Right lobe of liver (tissue), 6 donors: ENCODE results near the gene RASGRF2. TPM values are rescaled to one million over a fixed set of nuclear protein-coding genes. Genes with fewer than 3 reads are reported as not detected.

Experiments
- ATAC-seq, 4 donors: fragments of 200-7000 bp; cut with Tn5 transposase; one replicate each; pipeline ENCODE4 v1.9.1; 2020; ENCODE audit warnings: mild to moderate bottlenecking in 4 of 4, moderate library complexity in 4 of 4
- DNase-seq, 3 donors: peaks; one replicate each; pipeline ENCODE4 v3.0.0-alpha.2; 2020
- H3K27ac ChIP-seq, 3 donors: fragments of 200-600 bp; one replicate each; pipeline ENCODE4 v1.8.0; 2022
- H3K27me3 ChIP-seq, 2 donors: fragments of 200-600 bp; one replicate each; pipeline ENCODE4 v1.8.0; 2022
- H3K36me3 ChIP-seq, 4 donors: fragments of 200-600 bp; sonication (generic) in 1 of 4; one replicate each; pipeline versions ENCODE4 v1.5.1 to v1.8.0; 2017 to 2022; ENCODE audit warnings: control low read depth in 1 of 4
- H3K4me1 ChIP-seq, 4 donors: fragments of 200-600 bp; sonication (generic) in 1 of 4; one replicate each; pipeline versions ENCODE4 v1.5.1 to v1.8.0; 2017 to 2022; ENCODE audit warnings: control low read depth in 1 of 4
- H3K4me3 ChIP-seq, 3 donors: fragments of 200-600 bp; one replicate each; pipeline ENCODE4 v1.8.0; 2022
- H3K9me3 ChIP-seq, 4 donors: fragments of 200-600 bp; sonication (generic) in 1 of 4; one replicate each; pipeline versions ENCODE4 v1.5.1 to v1.8.0; 2017 to 2022; ENCODE audit warnings: control low read depth in 1 of 4
- POLR2A ChIP-seq: fragments of 450-650 bp; IDR thresholded peaks from one replicate; pipeline ENCODE4 v1.6.1; 2017; ENCODE audit warnings: antibody characterized with exemption, mild to moderate bottlenecking
- WGBS: methylation state at CpG from one replicate; pipeline ENCODE4 v1.1.6; 2018; ENCODE audit warnings: low coverage, low lambda C conversion rate; ENCODE audit not compliant: insufficient coverage; ENCODE audit errors: missing lambda C conversion rate; 5-methylcytosine and 5-hydroxymethylcytosine counted together
- intact Hi-C, 2 donors: fragments of 100-400 bp; cut with DNase I; formaldehyde crosslinking; loops; one replicate each; pipeline versions ENCODE4 v1.11.2 to v1.14.1; 2022
- total RNA-seq, 6 experiments: library from RNA; depleted of rRNA in 2 of 6; stranded (reverse); fragments of >200 nt in 2 of 6; fragmentation: NEBNext Ultra II Directional in 3 of 6; extraction: Animal tissue kit (Norgen Biotek cat#: 25700) in 3 of 6; gene quantifications; one replicate each; pipeline versions ENCODE4 v1.1.0 to v1.2.4, GENCODE V29; 2016 to 2023
- TF ChIP-seq, protein P1 (sequence below), 4 donors: fragments of 200-600 bp in 3 of 4; fragments of 450-650 bp in 1 of 4; IDR thresholded peaks; one replicate each; pipeline versions ENCODE4 v1.5.1 to v1.8.0; 2016 to 2022; ENCODE audit warnings: antibody characterized with exemption in 4 of 4, mild to moderate bottlenecking in 2 of 4
- donor health status: DM: no; HTN: yes; CAD: no.
- donor health status: DM: no; HTN: no; CAD: no.
- donor health status: DM: no; HTN: no; CAD: no.
- donor health status: DM: no; HTN: yes; CAD: no.
- donor health status: DM: no; HTN: yes; CAD: no.

The RASGRF2 gene
- total RNA-seq, 6 experiments from 2014 or later: 0.20 to 0.61 (median 0.36) TPM

DNA sequence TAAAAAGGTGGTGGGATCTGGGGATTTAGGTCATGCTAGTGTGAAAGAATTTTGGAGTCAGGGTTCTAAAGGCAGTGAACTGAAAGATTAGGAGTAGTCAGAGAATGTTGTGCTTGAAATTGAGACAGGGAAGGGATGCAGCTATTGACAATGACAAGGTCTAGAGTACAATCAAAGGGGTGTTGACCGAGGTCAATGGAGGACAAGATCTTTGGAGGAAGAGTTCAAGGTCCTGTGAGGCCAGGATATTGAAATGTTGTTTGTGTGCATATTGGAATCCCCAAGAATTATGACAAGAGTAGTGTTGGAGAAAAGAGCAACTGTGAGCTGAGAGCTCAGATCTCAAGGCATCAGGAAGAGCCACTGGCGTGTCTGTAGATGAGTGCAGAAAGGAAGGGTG lies 116.9 kb downstream of the RASGRF2 start:
- Histone ChIP-seq H3K4me3 (no peak overlapping the region), H3K4me1 (no peaks in the 10 kb centered on the region), H3K27me3 (no peaks in the 10 kb centered on the region), H3K27ac (no peak overlapping the region), H3K9me3 (peaks cover 0 to 10% (median 0%) of the 10 kb centered on the region in 4 donors), H3K36me3 (no peaks in the 10 kb centered on the region)
- WGBS: 67% methylated on average over 2 of the region's 2 CpGs
- TF ChIP-seq, protein P1, sequence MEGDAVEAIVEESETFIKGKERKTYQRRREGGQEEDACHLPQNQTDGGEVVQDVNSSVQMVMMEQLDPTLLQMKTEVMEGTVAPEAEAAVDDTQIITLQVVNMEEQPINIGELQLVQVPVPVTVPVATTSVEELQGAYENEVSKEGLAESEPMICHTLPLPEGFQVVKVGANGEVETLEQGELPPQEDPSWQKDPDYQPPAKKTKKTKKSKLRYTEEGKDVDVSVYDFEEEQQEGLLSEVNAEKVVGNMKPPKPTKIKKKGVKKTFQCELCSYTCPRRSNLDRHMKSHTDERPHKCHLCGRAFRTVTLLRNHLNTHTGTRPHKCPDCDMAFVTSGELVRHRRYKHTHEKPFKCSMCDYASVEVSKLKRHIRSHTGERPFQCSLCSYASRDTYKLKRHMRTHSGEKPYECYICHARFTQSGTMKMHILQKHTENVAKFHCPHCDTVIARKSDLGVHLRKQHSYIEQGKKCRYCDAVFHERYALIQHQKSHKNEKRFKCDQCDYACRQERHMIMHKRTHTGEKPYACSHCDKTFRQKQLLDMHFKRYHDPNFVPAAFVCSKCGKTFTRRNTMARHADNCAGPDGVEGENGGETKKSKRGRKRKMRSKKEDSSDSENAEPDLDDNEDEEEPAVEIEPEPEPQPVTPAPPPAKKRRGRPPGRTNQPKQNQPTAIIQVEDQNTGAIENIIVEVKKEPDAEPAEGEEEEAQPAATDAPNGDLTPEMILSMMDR (IDR thresholded peaks at IDR 0.05): no peak
- TF ChIP-seq POLR2A: no peak
- intact Hi-C loops: no loop called here
- ATAC-seq: no peak
- DNase-seq: no peak

DNA sequence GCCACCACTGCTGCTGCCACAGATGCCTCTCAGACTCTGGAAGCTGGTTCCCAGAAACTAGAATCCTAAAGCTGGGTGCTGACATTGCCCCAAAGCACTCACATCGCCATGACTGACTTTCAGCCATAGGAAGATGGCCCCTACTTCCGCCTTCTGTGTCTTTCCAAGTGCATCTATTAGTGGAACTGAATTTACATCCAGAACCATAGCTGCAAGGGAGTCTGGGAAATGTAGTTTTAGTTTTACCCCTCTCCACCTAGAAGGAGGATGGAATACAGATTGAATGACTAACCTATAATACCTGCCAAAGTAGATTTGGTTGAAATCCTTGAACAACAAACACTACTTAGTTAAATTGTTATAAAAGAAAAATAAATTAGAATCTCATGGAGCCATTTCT lies 118.8 kb downstream of the RASGRF2 start:
- Histone ChIP-seq H3K36me3 (no peaks in the 10 kb centered on the region), H3K27ac (no peak overlapping the region), H3K4me1 (no peaks in the 10 kb centered on the region), H3K4me3 (no peak overlapping the region), H3K9me3 (peaks cover 0 to 10% (median 0%) of the 10 kb centered on the region in 4 donors), H3K27me3 (no peaks in the 10 kb centered on the region)
- WGBS: no CpG with 5 or more reads among the region's 2 CpGs
- intact Hi-C loops: no loop called here
- no peak for DNase-seq
- ATAC-seq: no peak
- no peak for TF ChIP-seq POLR2A
- TF ChIP-seq, protein P1 (IDR thresholded peaks at IDR 0.05): no peak

DNA sequence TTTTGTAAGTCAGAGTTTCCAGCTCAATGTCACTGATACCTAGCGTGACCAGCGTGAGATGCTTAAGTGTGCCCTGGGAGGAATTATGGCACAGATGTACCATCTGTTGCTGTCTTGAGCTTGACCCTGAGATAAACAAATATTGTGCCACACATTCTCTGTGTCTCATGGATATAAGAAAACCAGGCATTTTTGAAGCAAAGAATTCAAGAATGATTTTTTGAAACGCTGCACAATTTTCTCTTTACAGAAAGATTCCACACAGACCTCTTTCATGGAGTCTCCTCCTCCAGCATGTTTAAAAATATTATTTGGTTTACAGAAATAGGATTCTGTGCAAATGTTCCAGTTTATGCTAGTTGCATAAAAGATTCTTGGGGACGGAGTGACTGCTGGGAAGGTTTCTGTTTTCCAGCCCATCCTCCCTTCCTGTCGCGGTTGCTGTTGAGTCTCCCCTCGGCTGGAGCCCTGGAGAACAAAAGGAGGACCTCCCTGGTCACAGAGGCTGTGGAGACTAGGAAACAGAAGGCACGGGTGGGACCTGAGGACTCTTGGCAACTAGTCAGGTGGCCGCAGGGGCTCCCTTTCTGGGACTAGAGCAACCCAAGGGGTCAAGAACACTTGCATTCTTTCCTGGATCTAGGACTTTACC lies 120.8 kb downstream of the RASGRF2 start:
- H3K27ac ChIP-seq: no peak overlapping the region
- H3K4me1 ChIP-seq: no peaks in the 10 kb centered on the region
- no peaks in the 10 kb centered on the region for H3K27me3 ChIP-seq
- peaks cover 0 to 10% (median 0%) of the 10 kb centered on the region in 4 donors for H3K9me3 ChIP-seq
- 73% methylated on average over 5 of the region's 9 CpGs for WGBS
- no peak for DNase-seq
- H3K4me3 ChIP-seq: no peak overlapping the region
- TF ChIP-seq, protein P1 (IDR thresholded peaks at IDR 0.05): no peak
- no peak for TF ChIP-seq POLR2A
- no peak for ATAC-seq
- no peaks in the 10 kb centered on the region for H3K36me3 ChIP-seq
- intact Hi-C loops: no loop called here

DNA sequence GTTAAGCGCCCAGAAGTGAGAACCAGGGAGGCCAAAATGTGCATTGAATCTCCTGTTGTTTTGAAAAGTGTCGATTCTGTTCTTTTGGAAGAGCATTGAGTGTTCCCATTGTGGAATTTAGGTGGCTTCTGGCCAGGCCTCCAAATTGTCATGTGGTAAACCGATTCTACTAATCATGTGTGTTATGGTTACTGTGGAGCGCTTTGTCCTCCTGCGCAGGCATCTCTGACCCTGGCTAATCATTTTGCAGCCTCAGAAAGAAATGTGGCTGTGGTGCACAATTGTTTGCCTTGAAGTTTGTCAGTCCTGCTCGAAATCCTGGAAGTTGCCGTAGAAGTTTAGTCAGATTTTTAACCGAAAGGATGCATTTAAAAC lies 121.3 kb downstream of the RASGRF2 start:
- no peak overlapping the region for H3K4me3 ChIP-seq
- DNase-seq: no peak
- H3K9me3 ChIP-seq: peaks cover 0 to 10% (median 0%) of the 10 kb centered on the region in 4 donors
- TF ChIP-seq, protein P1 (IDR thresholded peaks at IDR 0.05): no peak
- no peak for TF ChIP-seq POLR2A
- no peak overlapping the region for H3K27ac ChIP-seq
- no peak for ATAC-seq
- 88% methylated on average over 5 of the region's 8 CpGs for WGBS
- H3K27me3 ChIP-seq: no peaks in the 10 kb centered on the region
- no peaks in the 10 kb centered on the region for H3K36me3 ChIP-seq
- no peaks in the 10 kb centered on the region for H3K4me1 ChIP-seq
- intact Hi-C loops: no loop called here
